Activated T-cell treated with anti-CD3 and anti-CD28 coated beads for 1 hour (primary cell): ENCODE data around the gene PNPLA5.

Source experiments
- DNase-seq: peaks from one replicate; pipeline ENCODE4 v3.0.0-alpha.2; 2020; ENCODE audit warnings: low read depth

The PNPLA5 gene

GRCh38 chr22:43854786-43855271 is 37.0 kb downstream of the PNPLA5 start:
- DNase-seq, result no peak

- DNase-seq, result no peak
Measured at GRCh38 chr22:43854121-43854785, 37.6 kb downstream of the PNPLA5 start.

GRCh38 chr22:43853328-43853931 is 38.4 kb downstream of the PNPLA5 start:
- DNase-seq, result no peak

GRCh38 chr22:43852573-43853327 is 39.1 kb downstream of the PNPLA5 start:
- DNase-seq, result no peak

- no peak for DNase-seq
Measured at GRCh38 chr22:43851979-43852307, 39.9 kb downstream of the PNPLA5 start.

GRCh38 chr22:43851058-43851978 is 40.5 kb downstream of the PNPLA5 start:
- no peak for DNase-seq

- DNase-seq, result no peak
Measured at GRCh38 chr22:43850529-43850928, 41.3 kb downstream of the PNPLA5 start.

GRCh38 chr22:43849731-43850130 is 42.1 kb downstream of the PNPLA5 start:
- no peak for DNase-seq

- DNase-seq, result no peak
Measured at GRCh38 chr22:43848366-43849171, 43.2 kb downstream of the PNPLA5 start.

- DNase-seq, result no peak
Measured at GRCh38 chr22:43847376-43848289, 44.2 kb downstream of the PNPLA5 start.

GRCh38 chr22:43846966-43847365 is 44.8 kb downstream of the PNPLA5 start:
- DNase-seq, result no peak

- DNase-seq, result no peak
Measured at GRCh38 chr22:43845981-43846380, 45.8 kb downstream of the PNPLA5 start.

GRCh38 chr22:43844560-43845545 is 47.0 kb downstream of the PNPLA5 start:
- no peak for DNase-seq

GRCh38 chr22:43843783-43844530 is 47.9 kb downstream of the PNPLA5 start:
- no peak for DNase-seq

- no peak for DNase-seq
Measured at GRCh38 chr22:43841742-43842141, 50.1 kb downstream of the PNPLA5 start.

- DNase-seq, result no peak
Measured at GRCh38 chr22:43840851-43841250, 51.0 kb downstream of the PNPLA5 start.

GRCh38 chr22:43840431-43840830 is 51.4 kb downstream of the PNPLA5 start:
- DNase-seq, result no peak

- no peak for DNase-seq
Measured at GRCh38 chr22:43839781-43840180, 52.0 kb downstream of the PNPLA5 start.
